IPS-15b (cell line): ENCODE measurements around the gene PPP2R5A.

ENCODE experiments used
- H3K27me3 ChIP-seq: one replicate; pipeline ENCODE4 v1.6.1; 2013; ENCODE audit warnings: low read length; ENCODE audit not compliant: control insufficient read depth, insufficient read depth
- H3K36me3 ChIP-seq: one replicate; pipeline ENCODE4 v1.6.1; 2013; ENCODE audit warnings: low read length; ENCODE audit not compliant: control insufficient read depth, insufficient read depth
- H3K4me1 ChIP-seq: one replicate; pipeline ENCODE4 v1.6.1; 2013; ENCODE audit warnings: mild to moderate bottlenecking, low read length; ENCODE audit not compliant: control insufficient read depth, insufficient read depth
- H3K4me3 ChIP-seq: one replicate; pipeline ENCODE4 v1.5.1; 2013; ENCODE audit warnings: low read depth, low read length
- H3K9ac ChIP-seq: one replicate; pipeline ENCODE4 v1.6.1; 2013; ENCODE audit warnings: low read depth, mild to moderate bottlenecking, low read length
- H3K9me3 ChIP-seq: one replicate; pipeline ENCODE4 v1.6.1; 2013; ENCODE audit warnings: mild to moderate bottlenecking, low read length; ENCODE audit not compliant: control insufficient read depth, insufficient read depth

The PPP2R5A gene

GRCh38 chr1:212329105-212329504 is 43.9 kb downstream of the PPP2R5A start:
- H3K27me3 ChIP-seq, result no peaks in the 10 kb centered on the region
- H3K9me3 ChIP-seq, result no peaks in the 10 kb centered on the region
- H3K4me3 ChIP-seq, result no peak overlapping the region
- H3K9ac ChIP-seq, result no peak overlapping the region
- no peaks in the 10 kb centered on the region for H3K36me3 ChIP-seq
- H3K4me1 ChIP-seq, result no peaks in the 10 kb centered on the region

DNA sequence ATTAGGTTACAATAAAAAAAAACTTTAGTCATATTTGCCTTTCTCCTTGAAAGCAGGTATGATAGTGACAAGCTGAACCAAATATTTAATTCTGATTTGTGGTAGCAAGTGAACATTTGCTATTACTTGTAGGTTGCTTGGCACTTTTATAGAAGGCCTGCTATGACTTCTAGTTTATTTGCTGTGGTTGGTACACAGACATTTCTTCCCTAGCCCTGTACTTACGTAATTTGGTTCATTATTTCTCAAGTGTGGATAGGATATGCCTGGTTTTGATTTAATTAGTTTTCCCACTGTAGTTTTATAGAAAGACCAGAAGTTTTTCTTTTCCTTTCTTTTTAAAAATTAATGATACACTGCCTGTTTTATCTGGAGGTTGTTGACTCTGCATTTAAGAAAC is 55.9 kb downstream of the PPP2R5A start:
- Histone ChIP-seq H3K4me1 (no peaks in the 10 kb centered on the region), H3K4me3 (no peak overlapping the region), H3K36me3 (no peaks in the 10 kb centered on the region), H3K9me3 (no peaks in the 10 kb centered on the region), H3K9ac (no peak overlapping the region), H3K27me3 (no peaks in the 10 kb centered on the region)

DNA sequence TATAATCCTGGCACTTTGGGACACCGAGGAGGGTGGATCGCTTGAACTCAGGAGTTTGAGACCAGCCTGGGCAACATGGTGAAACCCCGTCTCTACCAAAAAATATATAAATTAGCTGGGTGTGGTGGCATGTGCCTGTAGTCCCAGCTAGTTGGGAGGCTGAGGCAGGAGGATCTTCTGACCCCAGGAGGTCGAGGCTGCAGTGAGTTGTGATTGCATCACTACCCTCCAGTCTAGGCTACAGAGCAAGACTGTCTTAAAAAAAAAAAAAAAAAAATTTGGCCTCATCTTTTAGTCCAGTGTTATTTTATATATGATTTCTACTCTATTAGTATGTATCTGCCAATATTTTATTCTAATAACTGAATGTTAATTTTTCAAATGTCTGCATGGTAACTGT is 59.7 kb downstream of the PPP2R5A start:
- H3K27me3 ChIP-seq, result no peaks in the 10 kb centered on the region
- no peaks in the 10 kb centered on the region for H3K9me3 ChIP-seq
- H3K36me3 ChIP-seq, result no peaks in the 10 kb centered on the region
- no peaks in the 10 kb centered on the region for H3K4me1 ChIP-seq
- H3K4me3 ChIP-seq, result no peak overlapping the region
- H3K9ac ChIP-seq, result no peak overlapping the region

- no peak overlapping the region for H3K9ac ChIP-seq
- no peaks in the 10 kb centered on the region for H3K9me3 ChIP-seq
- H3K36me3 ChIP-seq, result no peaks in the 10 kb centered on the region
Observed at GRCh38 chr1:212346601-212347000, 61.4 kb downstream of the PPP2R5A start.

GRCh38 chr1:212351588-212352362 is 66.6 kb downstream of the PPP2R5A start:
- H3K9ac ChIP-seq, result no peak overlapping the region

More at GRCh38 chr1:212346601-212347000, 61.4 kb downstream of the PPP2R5A start:
- Histone ChIP-seq H3K4me1 (no peaks in the 10 kb centered on the region), H3K27me3 (no peaks in the 10 kb centered on the region), H3K4me3 (no peak overlapping the region)

GRCh38 chr1:212353181-212353580 is 68.0 kb downstream of the PPP2R5A start:
- no peaks in the 10 kb centered on the region for H3K27me3 ChIP-seq
- H3K4me1 ChIP-seq, result no peaks in the 10 kb centered on the region
- no peak overlapping the region for H3K4me3 ChIP-seq
- H3K9ac ChIP-seq, result no peak overlapping the region
- H3K9me3 ChIP-seq, result no peaks in the 10 kb centered on the region
- H3K36me3 ChIP-seq, result peaks cover 6% of the 10 kb centered on the region

More at GRCh38 chr1:212351588-212352362, 66.6 kb downstream of the PPP2R5A start:
- H3K36me3 ChIP-seq, result peaks cover 2% of the 10 kb centered on the region
- H3K9me3 ChIP-seq, result no peaks in the 10 kb centered on the region
- no peaks in the 10 kb centered on the region for H3K27me3 ChIP-seq
- no peaks in the 10 kb centered on the region for H3K4me1 ChIP-seq
- no peak overlapping the region for H3K4me3 ChIP-seq

- no peak overlapping the region for H3K9ac ChIP-seq
- peaks cover 6% of the 10 kb centered on the region for H3K36me3 ChIP-seq
- H3K4me1 ChIP-seq, result no peaks in the 10 kb centered on the region
- no peak overlapping the region for H3K4me3 ChIP-seq
- no peaks in the 10 kb centered on the region for H3K27me3 ChIP-seq
- H3K9me3 ChIP-seq, result no peaks in the 10 kb centered on the region
Observed at GRCh38 chr1:212354464-212354863, 69.3 kb downstream of the PPP2R5A start.

GRCh38 chr1:212355230-212355969 is 70.2 kb downstream of the PPP2R5A start:
- Histone ChIP-seq H3K9ac (no peak overlapping the region), H3K27me3 (no peaks in the 10 kb centered on the region), H3K36me3 (peaks cover 6% of the 10 kb centered on the region), H3K4me3 (no peak overlapping the region), H3K9me3 (no peaks in the 10 kb centered on the region), H3K4me1 (no peaks in the 10 kb centered on the region)

GRCh38 chr1:212359794-212360479 is 74.7 kb downstream of the PPP2R5A start:
- Histone ChIP-seq H3K4me3 (no peak overlapping the region), H3K9me3 (no peaks in the 10 kb centered on the region), H3K27me3 (no peaks in the 10 kb centered on the region), H3K36me3 (peaks cover 6% of the 10 kb centered on the region), H3K4me1 (no peaks in the 10 kb centered on the region), H3K9ac (no peak overlapping the region)

DNA sequence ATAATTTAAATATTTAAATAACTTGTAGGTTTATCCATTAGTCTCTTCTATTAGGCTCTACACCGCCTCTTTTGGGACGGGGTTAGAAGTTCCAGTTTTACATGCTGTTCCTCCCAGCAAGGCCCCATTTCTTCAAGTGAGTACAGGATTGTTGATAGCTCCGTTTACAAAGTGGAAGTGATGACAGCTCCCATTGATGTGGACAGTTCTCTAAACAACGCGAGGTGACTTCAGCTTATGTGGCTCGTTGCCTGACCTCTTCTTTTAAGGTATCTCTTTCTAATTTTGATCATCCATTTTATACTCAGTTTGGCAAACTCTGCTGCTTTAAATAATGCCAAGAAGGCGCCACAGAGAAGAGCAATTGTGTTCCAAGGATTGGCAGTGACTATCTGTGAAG is 79.8 kb downstream of the PPP2R5A start:
- peaks cover 2% of the 10 kb centered on the region for H3K36me3 ChIP-seq
- no peak overlapping the region for H3K4me3 ChIP-seq
- H3K9ac ChIP-seq, result no peak overlapping the region
- no peaks in the 10 kb centered on the region for H3K4me1 ChIP-seq
- no peaks in the 10 kb centered on the region for H3K27me3 ChIP-seq
- no peaks in the 10 kb centered on the region for H3K9me3 ChIP-seq

DNA sequence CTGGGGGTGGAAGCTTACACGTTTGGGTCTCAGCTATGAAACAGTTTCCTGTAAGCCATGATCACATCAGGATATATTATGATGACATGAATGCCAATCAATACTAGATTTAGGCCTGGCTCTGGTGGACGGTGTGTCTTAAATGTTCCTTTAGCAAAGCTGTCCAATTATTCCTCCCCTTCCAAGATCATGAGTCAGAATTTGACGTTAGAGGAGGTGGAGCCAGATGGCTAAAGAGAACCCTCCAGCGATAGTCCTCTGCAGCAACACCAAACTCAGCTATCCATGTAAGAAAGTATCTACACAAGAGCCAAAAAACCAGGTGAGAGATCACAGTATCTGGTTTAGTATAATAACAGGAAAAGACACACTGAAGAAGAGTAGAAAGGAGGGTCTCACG is 81.7 kb downstream of the PPP2R5A start:
- no peak overlapping the region for H3K4me3 ChIP-seq
- no peaks in the 10 kb centered on the region for H3K4me1 ChIP-seq
- no peaks in the 10 kb centered on the region for H3K9me3 ChIP-seq
- H3K27me3 ChIP-seq, result no peaks in the 10 kb centered on the region
- no peaks in the 10 kb centered on the region for H3K36me3 ChIP-seq
- H3K9ac ChIP-seq, result no peak overlapping the region
